DMS 273 (cell line): ENCODE measurements around the gene ACSL1.

Experiments used
- DNase-seq: peaks from one replicate; lab custom pipeline; 2025; ENCODE audit not compliant: unreplicated experiment; lab: John Stamatoyannopoulos, UW

ACSL1 gene

GRCh38 chr4:184729946-184730345 lies 95.8 kb downstream of the ACSL1 start:
- no peak for DNase-seq

GRCh38 chr4:184728858-184729257 lies 96.9 kb downstream of the ACSL1 start:
- no peak for DNase-seq

GRCh38 chr4:184727430-184727829 lies 98.3 kb downstream of the ACSL1 start:
- no peak for DNase-seq

GRCh38 chr4:184722798-184723197 lies 103.0 kb downstream of the ACSL1 start:
- no peak for DNase-seq

- no peak for DNase-seq
Observed at GRCh38 chr4:184721254-184721653, 104.5 kb downstream of the ACSL1 start.

- DNase-seq = no peak
Observed at GRCh38 chr4:184719407-184719806, 106.4 kb downstream of the ACSL1 start.

- no peak for DNase-seq
Observed at GRCh38 chr4:184715526-184715925, 110.2 kb downstream of the ACSL1 start.

GRCh38 chr4:184713887-184714286 lies 111.9 kb downstream of the ACSL1 start:
- DNase-seq = no peak

GRCh38 chr4:184712322-184712721 lies 113.4 kb downstream of the ACSL1 start:
- no peak for DNase-seq

GRCh38 chr4:184706453-184706852 lies 119.3 kb downstream of the ACSL1 start:
- DNase-seq = no peak

- no peak for DNase-seq
Observed at GRCh38 chr4:184705692-184706091, 120.1 kb downstream of the ACSL1 start.
